ENCODE results near the gene CCDC57. TPM values are rescaled to one million over a fixed set of nuclear protein-coding genes. Genes with fewer than 3 reads are reported as not detected.
A peak's percentile ranks its signal among the peaks of the same experiment; 100 is the strongest.

The CCDC57 gene
- total and polyA plus RNA-seq, 2 experiments from 2014 or later, result 15.7 to 29.8 TPM

DNA sequence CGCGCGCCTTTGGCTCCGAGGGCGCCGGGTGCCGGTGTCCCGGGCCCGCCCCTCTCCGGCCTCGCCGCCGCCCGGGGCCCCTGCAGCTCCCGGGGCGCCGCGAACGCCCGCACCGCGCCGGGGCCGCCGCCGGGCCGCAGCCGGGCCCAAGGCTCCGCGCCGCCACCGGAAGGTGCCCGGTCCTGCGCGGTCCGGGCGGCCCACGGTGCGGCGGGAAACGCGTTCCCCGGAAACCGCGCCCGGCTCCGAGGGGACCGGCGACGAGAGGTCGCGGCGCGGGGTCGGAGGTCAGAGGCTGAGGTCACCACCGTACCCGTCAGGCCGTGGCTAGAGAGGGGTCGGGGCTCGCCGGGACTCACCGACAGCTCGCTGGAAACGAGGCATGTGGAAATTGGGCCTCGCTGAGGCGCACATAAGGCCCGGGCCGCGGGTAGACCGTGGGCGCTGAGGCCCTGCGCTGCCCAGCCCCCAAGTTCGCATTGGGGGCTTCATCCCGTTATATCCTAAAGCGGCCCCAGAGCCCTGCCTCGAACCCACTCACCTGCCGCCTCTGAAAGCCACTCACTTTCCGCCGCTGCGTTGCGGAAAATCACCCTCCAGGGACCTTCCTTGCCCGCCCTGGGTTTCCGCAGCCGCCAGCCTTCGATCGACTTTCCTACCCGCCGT is 146.9 kb downstream of the CCDC57 start, which contains the start of gene DUS1L:
TSS of gene DUS1L (minus strand) at position 167 of the 666 bp plus-strand sequence. CDS start 745 bp downstream, outside the sequence.
- H3K27ac ChIP-seq, result peak within 1 kb of the TSS; percentile 74
- 12% methylated on average over 78 of the region's 88 CpGs for WGBS (ENCODE audit: low lambda C conversion rate, missing lambda C conversion rate)
- no peaks in the 10 kb centered on the region for H3K9me2 ChIP-seq (replicated peaks; ENCODE audit: insufficient read depth)
- TF ChIP-seq, protein P1, sequence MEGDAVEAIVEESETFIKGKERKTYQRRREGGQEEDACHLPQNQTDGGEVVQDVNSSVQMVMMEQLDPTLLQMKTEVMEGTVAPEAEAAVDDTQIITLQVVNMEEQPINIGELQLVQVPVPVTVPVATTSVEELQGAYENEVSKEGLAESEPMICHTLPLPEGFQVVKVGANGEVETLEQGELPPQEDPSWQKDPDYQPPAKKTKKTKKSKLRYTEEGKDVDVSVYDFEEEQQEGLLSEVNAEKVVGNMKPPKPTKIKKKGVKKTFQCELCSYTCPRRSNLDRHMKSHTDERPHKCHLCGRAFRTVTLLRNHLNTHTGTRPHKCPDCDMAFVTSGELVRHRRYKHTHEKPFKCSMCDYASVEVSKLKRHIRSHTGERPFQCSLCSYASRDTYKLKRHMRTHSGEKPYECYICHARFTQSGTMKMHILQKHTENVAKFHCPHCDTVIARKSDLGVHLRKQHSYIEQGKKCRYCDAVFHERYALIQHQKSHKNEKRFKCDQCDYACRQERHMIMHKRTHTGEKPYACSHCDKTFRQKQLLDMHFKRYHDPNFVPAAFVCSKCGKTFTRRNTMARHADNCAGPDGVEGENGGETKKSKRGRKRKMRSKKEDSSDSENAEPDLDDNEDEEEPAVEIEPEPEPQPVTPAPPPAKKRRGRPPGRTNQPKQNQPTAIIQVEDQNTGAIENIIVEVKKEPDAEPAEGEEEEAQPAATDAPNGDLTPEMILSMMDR (IDR thresholded peaks at IDR 0.05; ENCODE audit: poor library complexity), result no peak
- TF ChIP-seq EZH2 (IDR thresholded peaks at IDR 0.05; ENCODE audit: borderline replicate concordance) (no peak), EZH2phosphoT487 (IDR thresholded peaks at IDR 0.05; ENCODE audit: low read depth, severe bottlenecking, unreplicated experiment) (no peak)
- H4K20me1 ChIP-seq (ENCODE audit: insufficient read depth, poor library complexity, severe bottlenecking), result no peaks in the 10 kb centered on the region
- peak; percentile 78 for DNase-seq (ENCODE audit: low spot score)
- no peaks in the 10 kb centered on the region for H3K9me3 ChIP-seq (ENCODE audit: low read depth)
- no peaks in the 10 kb centered on the region for H3K27me3 ChIP-seq
- H3K4me1 ChIP-seq (ENCODE audit: insufficient read depth), result peaks cover 12% of the 10 kb centered on the region
- H3K36me3 ChIP-seq (replicated peaks; ENCODE audit: insufficient read depth, low read depth), result no peaks in the 10 kb centered on the region
- peaks cover 17% of the 10 kb centered on the region for H3K79me2 ChIP-seq
- H3K4me3 ChIP-seq, result peak within 1 kb of the TSS; percentile 83
- peak within 1 kb of the TSS; percentile 100 for H2AFZ ChIP-seq
- H3K4me2 ChIP-seq, result peak within 1 kb of the TSS; percentile 99

DNA sequence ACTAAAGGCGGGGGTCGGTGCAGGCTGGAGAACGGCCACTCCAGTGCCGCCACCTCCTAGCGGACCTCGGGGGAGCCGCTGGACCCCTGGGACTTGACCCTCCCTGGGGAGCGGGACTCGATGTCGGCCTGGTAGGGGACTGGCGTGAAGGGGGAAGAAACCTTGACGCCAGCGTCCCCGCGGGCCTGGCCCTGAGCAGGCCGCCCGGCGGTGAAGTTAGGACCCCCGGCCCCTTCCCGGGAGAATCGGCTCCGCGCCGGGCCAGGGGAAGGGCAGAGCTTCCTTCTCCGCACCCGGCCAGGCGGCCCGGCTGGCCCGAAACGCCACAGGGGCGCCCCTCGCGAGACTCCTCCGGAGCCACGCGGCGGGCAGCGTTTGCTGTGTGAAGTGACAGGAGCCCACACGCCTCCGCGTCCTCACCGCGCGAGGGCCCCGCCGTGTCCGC is 147.4 kb downstream of the CCDC57 start:
- no peaks in the 10 kb centered on the region for H3K9me3 ChIP-seq (ENCODE audit: low read depth)
- DNase-seq (ENCODE audit: low spot score), result peak; percentile 48
- H3K27ac ChIP-seq, result no peak overlapping the region
- no peaks in the 10 kb centered on the region for H3K36me3 ChIP-seq (replicated peaks; ENCODE audit: insufficient read depth, low read depth)
- H3K4me3 ChIP-seq, result peak overlapping the region; percentile 83
- peak overlapping the region; percentile 49 for H2AFZ ChIP-seq
- no peaks in the 10 kb centered on the region for H3K9me2 ChIP-seq (replicated peaks; ENCODE audit: insufficient read depth)
- H3K79me2 ChIP-seq, result peaks cover 17% of the 10 kb centered on the region
- H3K4me1 ChIP-seq (ENCODE audit: insufficient read depth), result peaks cover 12% of the 10 kb centered on the region
- H3K4me2 ChIP-seq, result peak overlapping the region; percentile 97
- no peak for TF ChIP-seq EZH2phosphoT487 (IDR thresholded peaks at IDR 0.05; ENCODE audit: low read depth, severe bottlenecking, unreplicated experiment)
- TF ChIP-seq, protein P1 (IDR thresholded peaks at IDR 0.05; ENCODE audit: poor library complexity), result no peak
- TF ChIP-seq EZH2 (IDR thresholded peaks at IDR 0.05; ENCODE audit: borderline replicate concordance), result no peak
- H4K20me1 ChIP-seq (ENCODE audit: insufficient read depth, poor library complexity, severe bottlenecking), result no peaks in the 10 kb centered on the region
- 3% methylated on average over 35 of the region's 47 CpGs for WGBS (ENCODE audit: low lambda C conversion rate, missing lambda C conversion rate)
- no peaks in the 10 kb centered on the region for H3K27me3 ChIP-seq

DNA sequence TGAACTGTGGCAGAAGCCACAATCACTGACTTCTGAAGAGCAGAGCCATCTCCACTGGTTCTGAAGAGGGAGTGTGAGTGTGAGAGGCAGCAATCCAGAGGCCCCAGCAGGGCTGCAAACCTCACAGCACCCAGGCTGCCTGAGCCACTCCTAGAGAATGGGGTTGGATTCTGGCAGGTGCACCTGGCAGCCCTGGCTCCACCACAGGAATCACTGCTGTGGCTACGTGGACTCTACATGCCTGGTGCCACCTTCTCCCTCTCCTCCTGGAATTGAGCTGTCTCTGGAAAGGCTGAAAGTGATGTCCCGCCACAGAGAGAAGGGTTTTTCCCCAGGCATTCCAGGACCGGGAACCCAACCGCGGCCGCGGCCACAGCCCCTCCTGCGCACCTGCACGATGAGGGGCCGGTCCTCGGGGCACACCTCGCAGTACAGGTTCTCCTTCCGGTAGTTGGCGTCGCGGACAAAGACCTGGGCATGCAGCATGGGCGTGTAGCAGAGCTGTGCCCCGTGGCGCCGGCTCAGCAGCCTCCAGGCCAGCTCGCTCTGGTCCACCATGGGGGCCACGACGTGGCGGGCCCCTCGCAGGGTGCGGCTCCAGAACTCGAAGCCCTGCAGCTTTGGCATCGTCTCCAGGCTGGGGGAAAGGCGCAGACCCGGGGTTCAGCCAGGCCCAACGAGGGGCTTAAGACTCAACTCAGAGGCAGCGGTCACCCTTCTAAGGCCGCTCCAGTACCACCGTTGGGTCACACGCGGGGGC is 148.0 kb downstream of the CCDC57 start:
- DNase-seq (ENCODE audit: low spot score), result no peak
- no peaks in the 10 kb centered on the region for H3K9me2 ChIP-seq (replicated peaks; ENCODE audit: insufficient read depth)
- no peaks in the 10 kb centered on the region for H3K9me3 ChIP-seq (ENCODE audit: low read depth)
- no peaks in the 10 kb centered on the region for H3K36me3 ChIP-seq (replicated peaks; ENCODE audit: insufficient read depth, low read depth)
- no peaks in the 10 kb centered on the region for H4K20me1 ChIP-seq (ENCODE audit: insufficient read depth, poor library complexity, severe bottlenecking)
- H3K79me2 ChIP-seq, result peaks cover 17% of the 10 kb centered on the region
- TF ChIP-seq EZH2 (IDR thresholded peaks at IDR 0.05; ENCODE audit: borderline replicate concordance), result no peak
- TF ChIP-seq, protein P1 (IDR thresholded peaks at IDR 0.05; ENCODE audit: poor library complexity), result no peak
- TF ChIP-seq EZH2phosphoT487 (IDR thresholded peaks at IDR 0.05; ENCODE audit: low read depth, severe bottlenecking, unreplicated experiment), result no peak
- H3K4me2 ChIP-seq, result peak overlapping the region; percentile 97
- no peak overlapping the region for H3K27ac ChIP-seq
- no peaks in the 10 kb centered on the region for H3K27me3 ChIP-seq
- 66% methylated on average over 34 of the region's 36 CpGs for WGBS (ENCODE audit: low lambda C conversion rate, missing lambda C conversion rate)
- H2AFZ ChIP-seq, result peak overlapping the region; percentile 49
- peak overlapping the region; percentile 83 for H3K4me3 ChIP-seq
- peaks cover 12% of the 10 kb centered on the region for H3K4me1 ChIP-seq (ENCODE audit: insufficient read depth)

Data from hepatocyte (in vitro differentiated cells).